ENCODE results near the gene ZNF575.

Gene ZNF575

DNA sequence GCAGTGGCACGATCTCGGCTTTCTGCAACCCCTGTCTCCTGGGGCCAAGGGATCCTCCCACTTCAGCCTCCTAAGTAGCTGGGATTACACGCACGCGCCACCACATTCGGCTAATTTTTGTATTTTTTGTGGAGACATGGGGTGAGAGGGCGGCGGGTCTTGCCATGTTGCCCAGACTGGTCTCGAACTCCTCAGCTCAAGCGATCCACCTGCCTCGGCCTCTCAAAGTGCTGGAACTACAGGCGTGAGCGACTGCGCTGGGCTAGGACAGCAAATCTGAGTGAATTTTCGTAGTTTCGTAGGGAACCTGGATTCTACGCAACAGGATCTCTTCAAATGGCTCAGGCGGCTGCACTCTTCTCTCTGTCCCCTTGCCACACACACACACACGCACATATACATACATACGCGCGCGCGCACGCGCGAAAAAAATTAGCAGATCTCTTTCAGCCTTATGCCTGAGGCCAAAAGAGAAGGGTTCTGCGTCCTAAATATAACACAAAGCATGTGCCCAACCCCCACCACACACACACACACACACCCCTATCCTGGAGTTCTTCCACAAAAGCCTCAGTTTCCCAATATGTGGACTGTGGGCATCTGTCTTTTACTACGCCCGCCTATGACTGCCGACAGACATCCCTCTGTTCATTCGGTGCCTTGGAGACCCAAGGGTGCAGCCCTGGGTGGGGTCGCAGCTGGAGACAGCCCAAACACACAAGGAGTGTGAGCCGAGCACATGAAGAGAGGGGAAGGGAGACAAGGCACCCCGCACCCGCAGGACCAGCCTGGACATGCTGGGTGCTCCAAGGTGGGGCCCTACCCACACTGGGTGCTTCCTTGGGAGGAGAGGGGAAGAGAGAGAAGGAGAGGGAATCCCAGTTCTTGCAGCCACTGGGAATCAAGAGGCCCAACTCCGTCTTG, 43.2 kb downstream of the ZNF575 start:
- no peak for DNase-seq (ENCODE audit: extremely low read depth, low read depth)

DNA sequence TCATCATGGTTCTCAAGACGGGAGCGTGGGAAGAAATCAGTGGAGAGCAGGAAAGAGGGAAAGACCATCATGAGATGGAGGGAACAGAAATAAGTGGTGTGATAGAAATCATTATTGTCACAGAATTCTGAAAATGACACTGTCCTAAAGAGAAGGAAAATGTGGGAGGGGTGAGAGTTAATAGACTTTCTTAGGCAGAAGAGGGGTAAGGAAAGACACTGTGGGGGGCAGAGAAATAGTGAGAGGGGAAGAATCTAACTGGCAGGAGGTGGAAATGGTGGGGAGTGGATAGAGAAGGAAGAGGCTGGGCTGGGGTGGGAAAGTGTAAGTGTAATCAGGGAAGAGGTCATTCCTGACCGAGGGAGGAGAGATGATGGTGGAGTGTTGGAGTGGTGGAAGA, 45.8 kb downstream of the ZNF575 start:
- TF ChIP-seq, protein P1, sequence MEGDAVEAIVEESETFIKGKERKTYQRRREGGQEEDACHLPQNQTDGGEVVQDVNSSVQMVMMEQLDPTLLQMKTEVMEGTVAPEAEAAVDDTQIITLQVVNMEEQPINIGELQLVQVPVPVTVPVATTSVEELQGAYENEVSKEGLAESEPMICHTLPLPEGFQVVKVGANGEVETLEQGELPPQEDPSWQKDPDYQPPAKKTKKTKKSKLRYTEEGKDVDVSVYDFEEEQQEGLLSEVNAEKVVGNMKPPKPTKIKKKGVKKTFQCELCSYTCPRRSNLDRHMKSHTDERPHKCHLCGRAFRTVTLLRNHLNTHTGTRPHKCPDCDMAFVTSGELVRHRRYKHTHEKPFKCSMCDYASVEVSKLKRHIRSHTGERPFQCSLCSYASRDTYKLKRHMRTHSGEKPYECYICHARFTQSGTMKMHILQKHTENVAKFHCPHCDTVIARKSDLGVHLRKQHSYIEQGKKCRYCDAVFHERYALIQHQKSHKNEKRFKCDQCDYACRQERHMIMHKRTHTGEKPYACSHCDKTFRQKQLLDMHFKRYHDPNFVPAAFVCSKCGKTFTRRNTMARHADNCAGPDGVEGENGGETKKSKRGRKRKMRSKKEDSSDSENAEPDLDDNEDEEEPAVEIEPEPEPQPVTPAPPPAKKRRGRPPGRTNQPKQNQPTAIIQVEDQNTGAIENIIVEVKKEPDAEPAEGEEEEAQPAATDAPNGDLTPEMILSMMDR (IDR thresholded peaks at IDR 0.05; ENCODE audit: low read depth, low read length): no peak
- DNase-seq (ENCODE audit: extremely low read depth, low read depth): no peak

More for the DNA sequence above, 43.2 kb downstream of the ZNF575 start:
- TF ChIP-seq, protein P1 (IDR thresholded peaks at IDR 0.05; ENCODE audit: low read depth, low read length): no peak

DNA sequence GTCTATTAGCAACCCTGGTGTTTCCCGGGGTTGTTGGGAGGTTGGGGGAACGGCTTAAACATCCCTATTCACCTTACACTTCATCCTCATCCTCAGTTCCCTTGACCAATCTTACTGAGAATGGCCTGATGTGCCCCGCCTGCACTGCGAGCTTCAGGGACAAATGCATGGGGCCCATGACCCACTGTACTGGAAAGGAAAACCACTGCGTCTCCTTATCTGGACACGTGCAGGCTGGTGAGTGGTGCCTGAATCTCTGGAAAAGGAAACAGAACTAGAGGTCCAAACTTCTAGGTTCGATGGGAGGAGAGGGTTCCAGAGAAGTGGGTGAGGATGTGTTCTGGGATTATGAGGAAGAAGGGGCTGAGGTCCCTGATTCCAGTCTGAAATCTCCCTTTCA, 48.5 kb downstream of the ZNF575 start:
- DNase-seq (ENCODE audit: extremely low read depth, low read depth): no peak
- TF ChIP-seq, protein P1 (IDR thresholded peaks at IDR 0.05; ENCODE audit: low read depth, low read length): no peak

DNA sequence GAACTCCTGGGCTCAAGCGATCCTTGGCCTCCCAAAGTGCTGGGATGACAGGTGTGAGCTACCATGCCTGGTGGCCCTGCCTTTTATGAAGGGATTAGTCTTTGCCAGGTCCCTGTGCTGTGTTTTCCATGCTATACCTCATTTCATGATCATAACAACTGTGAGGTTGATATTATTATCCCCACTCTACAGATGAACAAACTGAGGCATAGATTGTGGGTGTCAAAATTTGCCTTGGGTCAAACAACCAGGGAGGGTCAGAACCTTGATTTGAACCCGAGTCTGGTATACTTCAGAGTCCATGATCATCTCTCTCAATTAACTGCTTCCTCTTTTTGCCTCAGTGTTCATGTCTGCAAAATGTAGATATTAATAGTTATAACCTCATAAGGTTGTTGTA, 49.5 kb downstream of the ZNF575 start:
- no peak for DNase-seq (ENCODE audit: extremely low read depth, low read depth)
- TF ChIP-seq, protein P1 (IDR thresholded peaks at IDR 0.05; ENCODE audit: low read depth, low read length): no peak

DNA sequence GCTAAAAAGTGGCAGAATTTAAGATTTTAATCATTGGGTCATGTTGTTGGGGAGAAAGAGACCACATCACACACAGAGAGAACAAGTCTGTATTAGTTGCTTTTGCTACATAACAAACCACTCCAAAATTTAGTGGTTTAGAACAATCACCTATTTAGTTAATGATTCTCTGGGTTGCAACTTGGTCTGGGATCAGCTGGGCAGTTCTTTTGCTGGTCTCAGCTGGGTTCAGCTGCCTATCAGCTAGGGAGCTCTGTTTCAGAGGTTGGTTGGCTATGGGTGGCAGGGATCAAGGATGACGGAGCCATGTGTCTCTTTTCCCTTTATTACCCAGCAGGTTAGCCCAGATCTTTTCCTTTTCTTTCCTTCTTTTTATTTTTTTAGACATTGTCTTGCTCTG, 51.5 kb downstream of the ZNF575 start:
- TF ChIP-seq, protein P1 (IDR thresholded peaks at IDR 0.05; ENCODE audit: low read depth, low read length): no peak
- DNase-seq (ENCODE audit: extremely low read depth, low read depth): no peak
